Measurements from ENCODE around the gene MRNIP.

Gene MRNIP

GRCh38 chr5:179821298-179822058, 37.1 kb downstream of the MRNIP start:
- POLR2A ChIA-PET = interaction anchor here (0.6 to 9.1 kb wide), 6 partner anchors 11 to 654 kb away, joined by 3 to 131 read pairs (median 6); partner anchors contain the start of genes MAML1 and MGAT4B
- H3K4me3 ChIP-seq (ENCODE audit: control insufficient read depth in 1 of 7, extremely low read depth in 1 of 7, insufficient read depth in 4 of 7, low read depth in 2 of 7, low read length in 6 of 7) = peak overlapping the region; percentile 82 to 96 (median 89)
- peaks cover 13 to 42% (median 34%) of the 10 kb centered on the region in 4 experiments for H3K36me3 ChIP-seq (ENCODE audit: control insufficient read depth in 4 of 4, insufficient read depth in 4 of 4, low read length in 3 of 4)
- H3K27me3 ChIP-seq (replicated peaks in 2 of 5; ENCODE audit: control insufficient read depth in 4 of 5, insufficient read depth in 5 of 5, low read length in 4 of 5) = no peaks in the 10 kb centered on the region
- peak overlapping the region; percentile 92 to 95 for H3K27ac ChIP-seq (ENCODE audit: insufficient read depth in 1 of 2, low read depth in 1 of 2, low read length in 2 of 2, poor library complexity in 1 of 2, severe bottlenecking in 2 of 2)
- no peaks in the 10 kb centered on the region for H3K9me3 ChIP-seq (ENCODE audit: control extremely low read depth in 1 of 5, control insufficient read depth in 4 of 5, insufficient read depth in 2 of 5, low read depth in 1 of 5, low read length in 4 of 5)
- peak; percentile 90 to 95 (median 94) for DNase-seq
- CTCF ChIA-PET = interaction anchor here (1.3 to 14.0 kb wide), 4 partner anchors 11 to 57 kb away, joined by 3 to 124 read pairs (median 6); no protein-coding TSS in a partner anchor
- H3K4me1 ChIP-seq (ENCODE audit: control extremely low read depth in 1 of 4, control insufficient read depth in 4 of 4, insufficient read depth in 4 of 4, low read length in 3 of 4) = peaks cover 0 to 56% (median 48%) of the 10 kb centered on the region in 4 experiments
- 0% methylated on average over 40 of the region's 54 CpGs for WGBS (ENCODE audit: insufficient coverage)

GRCh38 chr5:179820483-179821297, 37.9 kb downstream of the MRNIP start, which contains the start of gene SQSTM1:
Gene SQSTM1, plus strand, starts transcription at chr5:179820905. Its CDS starts 32 bp downstream, at chr5:179820937.
- H3K4me3 ChIP-seq (ENCODE audit: control insufficient read depth in 1 of 7, extremely low read depth in 1 of 7, insufficient read depth in 4 of 7, low read depth in 2 of 7, low read length in 6 of 7) = peak within 1 kb of the TSS; percentile 82 to 96 (median 89)
- under 1% methylated on average over 64 of the region's 81 CpGs for WGBS (ENCODE audit: insufficient coverage)
- peaks cover 0 to 58% (median 49%) of the 10 kb centered on the region in 4 experiments for H3K4me1 ChIP-seq (ENCODE audit: control extremely low read depth in 1 of 4, control insufficient read depth in 4 of 4, insufficient read depth in 4 of 4, low read length in 3 of 4)
- H3K27ac ChIP-seq (ENCODE audit: insufficient read depth in 1 of 2, low read depth in 1 of 2, low read length in 2 of 2, poor library complexity in 1 of 2, severe bottlenecking in 2 of 2) = peak within 1 kb of the TSS; percentile 92 to 95
- peak; percentile 67 to 86 (median 85) for DNase-seq
- ChIA-PET CTCF (interaction anchor here (1.2 to 4.5 kb wide), 5 partner anchors 10 to 57 kb away, joined by 5 to 32 read pairs (median 6); partner anchors contain the start of gene LTC4S), POLR2A (interaction anchor here (0.6 to 9.1 kb wide), 8 partner anchors 10 to 88 kb away, joined by 3 to 131 read pairs (median 5); partner anchors contain the start of genes LTC4S, MAML1 and MGAT4B)
- peaks cover 0 to 2% (median 0%) of the 10 kb centered on the region in 5 experiments for H3K9me3 ChIP-seq (ENCODE audit: control extremely low read depth in 1 of 5, control insufficient read depth in 4 of 5, insufficient read depth in 2 of 5, low read depth in 1 of 5, low read length in 4 of 5)
- peaks cover 9 to 35% (median 32%) of the 10 kb centered on the region in 4 experiments for H3K36me3 ChIP-seq (ENCODE audit: control insufficient read depth in 4 of 4, insufficient read depth in 4 of 4, low read length in 3 of 4)
- H3K27me3 ChIP-seq (replicated peaks in 2 of 5; ENCODE audit: control insufficient read depth in 4 of 5, insufficient read depth in 5 of 5, low read length in 4 of 5) = no peaks in the 10 kb centered on the region

GRCh38 chr5:179820127-179820482, 38.5 kb downstream of the MRNIP start:
- Histone ChIP-seq H3K9me3 (ENCODE audit: control extremely low read depth in 1 of 5, control insufficient read depth in 4 of 5, insufficient read depth in 2 of 5, low read depth in 1 of 5, low read length in 4 of 5) (peaks cover 0 to 2% (median 0%) of the 10 kb centered on the region in 5 experiments), H3K27ac (ENCODE audit: insufficient read depth in 1 of 2, low read depth in 1 of 2, low read length in 2 of 2, poor library complexity in 1 of 2, severe bottlenecking in 2 of 2) (peak overlapping the region; percentile 92 to 95), H3K4me3 (ENCODE audit: control insufficient read depth in 1 of 7, extremely low read depth in 1 of 7, insufficient read depth in 4 of 7, low read depth in 2 of 7, low read length in 6 of 7) (peak overlapping the region in 6 of 7 experiments; percentile 23 to 96 (median 88)), H3K27me3 (replicated peaks in 2 of 5; ENCODE audit: control insufficient read depth in 4 of 5, insufficient read depth in 5 of 5, low read length in 4 of 5) (no peaks in the 10 kb centered on the region), H3K36me3 (ENCODE audit: control insufficient read depth in 4 of 4, insufficient read depth in 4 of 4, low read length in 3 of 4) (peaks cover 5 to 33% (median 26%) of the 10 kb centered on the region in 4 experiments), H3K4me1 (ENCODE audit: control extremely low read depth in 1 of 4, control insufficient read depth in 4 of 4, insufficient read depth in 4 of 4, low read length in 3 of 4) (peaks cover 0 to 58% (median 49%) of the 10 kb centered on the region in 4 experiments)
- CTCF ChIA-PET = interaction anchor here (1.2 to 4.5 kb wide), 7 partner anchors 9 to 56 kb away, joined by 3 to 32 read pairs (median 6); partner anchors contain the start of gene LTC4S
- DNase-seq = no peak
- POLR2A ChIA-PET = interaction anchor here (0.6 to 9.1 kb wide), 5 partner anchors 9 to 74 kb away, joined by 3 to 131 read pairs (median 6); partner anchors contain the start of genes LTC4S and MGAT4B
- WGBS (ENCODE audit: insufficient coverage) = 54% methylated on average over 12 of the region's 12 CpGs

GRCh38 chr5:179819296-179820126, 39.1 kb downstream of the MRNIP start:
- ChIA-PET POLR2A (interaction anchor here (0.6 to 9.1 kb wide), 5 partner anchors 8 to 74 kb away, joined by 3 to 131 read pairs (median 6); partner anchors contain the start of genes LTC4S and MGAT4B), CTCF (interaction anchor here (1.0 to 4.5 kb wide), 7 partner anchors 8 to 25 kb away, joined by 3 to 32 read pairs (median 5); partner anchors contain the start of gene LTC4S)
- DNase-seq = peak in 2 of 3 donors; percentile 79 to 85
- Histone ChIP-seq H3K9me3 (ENCODE audit: control extremely low read depth in 1 of 5, control insufficient read depth in 4 of 5, insufficient read depth in 2 of 5, low read depth in 1 of 5, low read length in 4 of 5) (peaks cover 0 to 2% (median 0%) of the 10 kb centered on the region in 5 experiments), H3K36me3 (ENCODE audit: control insufficient read depth in 4 of 4, insufficient read depth in 4 of 4, low read length in 3 of 4) (peaks cover 0 to 29% (median 21%) of the 10 kb centered on the region in 4 experiments), H3K27ac (ENCODE audit: insufficient read depth in 1 of 2, low read depth in 1 of 2, low read length in 2 of 2, poor library complexity in 1 of 2, severe bottlenecking in 2 of 2) (peak overlapping the region; percentile 92 to 95), H3K27me3 (replicated peaks in 2 of 5; ENCODE audit: control insufficient read depth in 4 of 5, insufficient read depth in 5 of 5, low read length in 4 of 5) (no peaks in the 10 kb centered on the region), H3K4me3 (ENCODE audit: control insufficient read depth in 1 of 7, extremely low read depth in 1 of 7, insufficient read depth in 4 of 7, low read depth in 2 of 7, low read length in 6 of 7) (peak overlapping the region in 4 of 7 experiments; percentile 11 to 96 (median 92)), H3K4me1 (ENCODE audit: control extremely low read depth in 1 of 4, control insufficient read depth in 4 of 4, insufficient read depth in 4 of 4, low read length in 3 of 4) (peaks cover 0 to 58% (median 49%) of the 10 kb centered on the region in 4 experiments)
- WGBS (ENCODE audit: insufficient coverage) = 23% methylated on average over 15 of the region's 26 CpGs

- Histone ChIP-seq H3K27me3 (replicated peaks in 2 of 5; ENCODE audit: control insufficient read depth in 4 of 5, insufficient read depth in 5 of 5, low read length in 4 of 5) (no peaks in the 10 kb centered on the region), H3K4me1 (ENCODE audit: control extremely low read depth in 1 of 4, control insufficient read depth in 4 of 4, insufficient read depth in 4 of 4, low read length in 3 of 4) (peaks cover 0 to 58% (median 49%) of the 10 kb centered on the region in 4 experiments), H3K27ac (ENCODE audit: insufficient read depth in 1 of 2, low read depth in 1 of 2, low read length in 2 of 2, poor library complexity in 1 of 2, severe bottlenecking in 2 of 2) (peak overlapping the region; percentile 92 to 95), H3K36me3 (ENCODE audit: control insufficient read depth in 4 of 4, insufficient read depth in 4 of 4, low read length in 3 of 4) (peaks cover 0 to 29% (median 14%) of the 10 kb centered on the region in 4 experiments), H3K4me3 (ENCODE audit: control insufficient read depth in 1 of 7, extremely low read depth in 1 of 7, insufficient read depth in 4 of 7, low read depth in 2 of 7, low read length in 6 of 7) (peak overlapping the region in 5 of 7 experiments; percentile 23 to 96 (median 45)), H3K9me3 (ENCODE audit: control extremely low read depth in 1 of 5, control insufficient read depth in 4 of 5, insufficient read depth in 2 of 5, low read depth in 1 of 5, low read length in 4 of 5) (peaks cover 0 to 2% (median 0%) of the 10 kb centered on the region in 5 experiments)
- CTCF ChIA-PET = interaction anchor here (1.0 to 4.5 kb wide), 6 partner anchors 8 to 22 kb away, joined by 3 to 32 read pairs (median 4); no protein-coding TSS in a partner anchor
- POLR2A ChIA-PET = interaction anchor here (0.7 to 9.1 kb wide), 3 partner anchors 9 to 25 kb away, joined by 3 to 131 read pairs (median 16); partner anchors contain the start of genes LTC4S and MGAT4B
- peak; percentile 93 to 98 (median 98) for DNase-seq
- 0% methylated on average over 30 of the region's 35 CpGs for WGBS (ENCODE audit: insufficient coverage)
These were observed 39.8 kb downstream of the MRNIP start for GRCh38 chr5:179818746-179819295.
